ENCODE results near the gene JAKMIP2. TPM values are rescaled to one million over a fixed set of nuclear protein-coding genes. Genes with fewer than 3 reads are reported as not detected.
"Not testable (repeated sequence)": the region's sequence is repeated elsewhere in the genome, so short reads cannot be mapped to it uniquely, and the experiment has no call there.

The JAKMIP2 gene
- total RNA-seq, 2 donors from 2014 or later, result 2.4 to 4.1 TPM

GRCh38 chr5:147635882-147636728 lies 146.4 kb downstream of the JAKMIP2 start:
- no peak for ATAC-seq
- Mint-ChIP-seq H3K4me1 (no peaks in the 10 kb centered on the region), H3K4me3 (no peak overlapping the region), H3K36me3 (ENCODE audit: low read depth) (peaks cover 7% of the 10 kb centered on the region), H3K27me3 (no peaks in the 10 kb centered on the region), H3K27ac (no peak overlapping the region)
- no peak for DNase-seq
- no peaks in the 10 kb centered on the region for H3K9me3 ChIP-seq (ENCODE audit: control insufficient read depth, low read length, poor library complexity, severe bottlenecking)

- not testable (repeated sequence) for H3K9me3 ChIP-seq (ENCODE audit: control insufficient read depth, low read length, poor library complexity, severe bottlenecking); H3K4me3 Mint-ChIP-seq; H3K4me1 Mint-ChIP-seq; DNase-seq; ATAC-seq; H3K27me3 Mint-ChIP-seq; H3K36me3 Mint-ChIP-seq (ENCODE audit: low read depth); H3K27ac Mint-ChIP-seq
These were observed 147.1 kb downstream of the JAKMIP2 start for GRCh38 chr5:147635439-147635838.

GRCh38 chr5:147633173-147633572 lies 149.4 kb downstream of the JAKMIP2 start:
- DNase-seq, result no peak
- H3K27me3 Mint-ChIP-seq, result no peaks in the 10 kb centered on the region
- H3K4me3 Mint-ChIP-seq, result no peak overlapping the region
- no peaks in the 10 kb centered on the region for H3K9me3 ChIP-seq (ENCODE audit: control insufficient read depth, low read length, poor library complexity, severe bottlenecking)
- H3K36me3 Mint-ChIP-seq (ENCODE audit: low read depth), result peaks cover 7% of the 10 kb centered on the region
- H3K4me1 Mint-ChIP-seq, result no peaks in the 10 kb centered on the region
- no peak overlapping the region for H3K27ac Mint-ChIP-seq
- ATAC-seq, result no peak

DNA sequence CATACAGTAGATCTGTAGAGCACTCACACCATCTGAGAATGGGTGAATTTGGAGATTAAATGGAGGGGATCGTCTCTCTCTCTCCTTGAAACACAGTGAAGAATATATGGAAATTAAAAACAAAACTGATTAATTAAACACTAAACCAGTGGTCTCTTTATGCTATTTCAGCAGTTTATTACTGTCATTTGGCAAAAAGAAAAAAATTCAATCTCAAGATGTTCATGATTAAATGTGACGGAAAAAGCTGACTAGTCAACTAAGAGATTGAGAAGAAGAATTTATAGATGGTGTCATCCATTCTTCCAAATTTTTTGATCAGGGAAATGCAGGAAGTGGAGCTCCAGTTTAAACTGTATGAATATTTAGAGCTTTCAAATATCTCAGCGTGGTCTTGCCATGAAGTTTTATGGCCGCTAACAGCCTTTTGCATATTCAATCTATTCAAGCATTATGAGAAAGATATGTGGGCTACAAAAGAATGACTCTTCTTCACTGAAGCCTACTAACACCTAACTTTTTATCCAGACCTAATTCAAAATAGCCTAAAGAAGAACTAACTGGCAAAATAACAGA lies 151.0 kb downstream of the JAKMIP2 start:
- no peak overlapping the region for H3K27ac Mint-ChIP-seq
- no peak for ATAC-seq
- DNase-seq, result no peak
- H3K27me3 Mint-ChIP-seq, result peaks cover 5% of the 10 kb centered on the region
- H3K36me3 Mint-ChIP-seq (ENCODE audit: low read depth), result peaks cover 8% of the 10 kb centered on the region
- peaks cover 3% of the 10 kb centered on the region for H3K4me1 Mint-ChIP-seq
- no peaks in the 10 kb centered on the region for H3K9me3 ChIP-seq (ENCODE audit: control insufficient read depth, low read length, poor library complexity, severe bottlenecking)
- no peak overlapping the region for H3K4me3 Mint-ChIP-seq

- no peaks in the 10 kb centered on the region for H3K9me3 ChIP-seq (ENCODE audit: control insufficient read depth, low read length, poor library complexity, severe bottlenecking)
- no peak for ATAC-seq
- Mint-ChIP-seq H3K4me1 (peaks cover 3% of the 10 kb centered on the region), H3K27ac (no peak overlapping the region), H3K27me3 (peaks cover 5% of the 10 kb centered on the region), H3K4me3 (no peak overlapping the region), H3K36me3 (ENCODE audit: low read depth) (peaks cover 9% of the 10 kb centered on the region)
- DNase-seq, result no peak
These were observed 153.3 kb downstream of the JAKMIP2 start for GRCh38 chr5:147629196-147629595.

DNA sequence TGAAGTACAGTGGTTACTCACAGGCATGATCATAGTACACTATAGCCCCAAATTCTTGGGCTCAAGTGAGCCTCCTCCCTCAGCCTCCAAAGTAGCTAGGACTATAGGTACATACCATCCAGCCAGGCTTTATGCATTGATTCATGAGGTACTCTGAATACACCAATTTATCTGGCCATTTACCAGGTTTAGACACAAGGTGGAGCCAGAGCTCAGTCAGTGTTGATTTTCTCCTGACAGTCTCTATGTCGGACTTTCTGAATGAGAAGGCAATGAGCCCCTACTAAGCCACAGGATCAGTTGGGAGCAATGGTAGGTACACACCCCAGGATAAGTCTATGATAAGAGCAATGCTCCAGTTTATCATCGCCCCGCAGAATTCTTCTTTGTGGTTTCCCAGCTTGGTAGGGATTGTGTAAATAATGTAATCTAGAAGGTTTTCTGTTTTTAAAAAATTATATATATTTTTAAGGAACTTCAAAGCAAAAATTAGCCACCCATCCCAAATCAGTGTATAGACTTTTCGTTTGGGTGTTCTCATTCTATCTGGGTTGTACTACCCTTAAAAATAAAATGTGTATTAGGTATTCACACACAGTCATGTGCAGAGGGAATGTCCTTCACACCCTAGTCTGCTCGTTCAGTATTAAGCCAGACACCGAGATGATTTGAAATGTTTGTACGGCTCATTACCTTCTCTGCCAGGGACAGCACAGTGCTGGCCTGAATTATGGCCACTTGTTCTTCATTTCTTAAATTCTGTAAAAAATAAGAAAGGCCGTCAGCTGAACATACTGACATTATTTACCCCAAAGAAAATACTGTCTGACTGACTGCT lies 154.3 kb downstream of the JAKMIP2 start:
- Mint-ChIP-seq H3K27me3 (peaks cover 5% of the 10 kb centered on the region), H3K36me3 (ENCODE audit: low read depth) (peaks cover 8% of the 10 kb centered on the region), H3K4me3 (no peak overlapping the region), H3K4me1 (peaks cover 5% of the 10 kb centered on the region), H3K27ac (no peak overlapping the region)
- DNase-seq (peak in 1 of 3 donors; percentile 35), ATAC-seq (peak; percentile 76)
- no peaks in the 10 kb centered on the region for H3K9me3 ChIP-seq (ENCODE audit: control insufficient read depth, low read length, poor library complexity, severe bottlenecking)

DNA sequence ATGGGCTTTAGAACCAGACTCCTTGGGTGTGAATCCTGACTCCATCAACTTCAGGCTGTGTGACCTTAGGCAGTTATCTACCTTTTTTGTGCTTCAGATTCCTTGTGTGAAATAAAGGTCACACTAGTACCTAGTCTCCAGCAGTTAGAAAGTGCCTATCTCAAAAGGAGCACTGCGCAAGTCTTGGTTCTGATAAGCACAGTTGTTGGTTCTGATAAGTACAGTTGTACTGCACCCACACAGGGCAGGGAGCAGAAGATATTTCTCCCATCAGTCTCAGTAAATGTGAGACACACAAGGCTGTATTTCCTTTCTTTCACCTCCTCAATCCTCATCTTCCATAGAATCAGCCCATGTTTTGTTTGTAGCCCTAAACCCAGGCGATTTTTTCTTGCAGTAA lies 156.1 kb downstream of the JAKMIP2 start:
- no peak overlapping the region for H3K27ac Mint-ChIP-seq
- no peak for ATAC-seq
- H3K27me3 Mint-ChIP-seq, result peaks cover 5% of the 10 kb centered on the region
- no peak for DNase-seq
- H3K9me3 ChIP-seq (ENCODE audit: control insufficient read depth, low read length, poor library complexity, severe bottlenecking), result no peaks in the 10 kb centered on the region
- H3K4me3 Mint-ChIP-seq, result no peak overlapping the region
- peaks cover 5% of the 10 kb centered on the region for H3K4me1 Mint-ChIP-seq
- H3K36me3 Mint-ChIP-seq (ENCODE audit: low read depth), result peaks cover 8% of the 10 kb centered on the region

- H3K9me3 ChIP-seq (ENCODE audit: control insufficient read depth, low read length, poor library complexity, severe bottlenecking), result no peaks in the 10 kb centered on the region
- Mint-ChIP-seq H3K27ac (no peak overlapping the region), H3K27me3 (no peaks in the 10 kb centered on the region), H3K4me3 (no peak overlapping the region), H3K36me3 (ENCODE audit: low read depth) (peaks cover 4% of the 10 kb centered on the region), H3K4me1 (peaks cover 2% of the 10 kb centered on the region)
- DNase-seq (no peak), ATAC-seq (no peak)
These were observed 161.5 kb downstream of the JAKMIP2 start for GRCh38 chr5:147621016-147621415.

DNA sequence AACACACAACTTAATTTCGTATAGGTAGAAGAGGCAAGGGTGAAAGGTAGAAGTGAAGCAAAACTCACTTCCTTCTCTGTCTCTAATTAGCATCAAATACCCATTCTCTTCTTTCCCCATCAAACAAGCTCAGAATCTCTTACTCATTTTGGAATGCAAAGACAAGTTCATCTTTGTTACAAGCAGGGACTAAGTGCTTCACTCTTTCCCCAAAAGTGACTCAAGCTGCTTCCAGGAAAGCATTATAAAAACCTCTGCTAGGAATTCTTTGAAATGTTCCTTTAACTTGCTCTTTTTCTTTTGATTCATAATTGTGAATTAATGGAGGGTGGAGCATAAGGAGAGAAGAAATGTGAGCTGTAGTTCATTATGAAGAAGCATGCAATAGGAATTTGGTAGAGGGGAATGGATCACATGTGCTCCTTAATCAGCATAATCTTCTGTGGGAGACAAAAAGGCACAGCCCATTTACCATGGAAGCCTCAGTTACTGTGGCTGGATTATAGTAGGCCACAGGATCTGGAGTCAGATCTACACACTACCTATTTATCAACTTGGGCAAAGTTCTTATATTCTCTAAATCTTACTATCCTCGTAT lies 163.1 kb downstream of the JAKMIP2 start:
- Mint-ChIP-seq H3K4me1 (peaks cover 2% of the 10 kb centered on the region), H3K36me3 (ENCODE audit: low read depth) (peaks cover 9% of the 10 kb centered on the region), H3K4me3 (no peak overlapping the region), H3K27me3 (no peaks in the 10 kb centered on the region), H3K27ac (no peak overlapping the region)
- no peaks in the 10 kb centered on the region for H3K9me3 ChIP-seq (ENCODE audit: control insufficient read depth, low read length, poor library complexity, severe bottlenecking)
- ATAC-seq (no peak), DNase-seq (no peak)

DNA sequence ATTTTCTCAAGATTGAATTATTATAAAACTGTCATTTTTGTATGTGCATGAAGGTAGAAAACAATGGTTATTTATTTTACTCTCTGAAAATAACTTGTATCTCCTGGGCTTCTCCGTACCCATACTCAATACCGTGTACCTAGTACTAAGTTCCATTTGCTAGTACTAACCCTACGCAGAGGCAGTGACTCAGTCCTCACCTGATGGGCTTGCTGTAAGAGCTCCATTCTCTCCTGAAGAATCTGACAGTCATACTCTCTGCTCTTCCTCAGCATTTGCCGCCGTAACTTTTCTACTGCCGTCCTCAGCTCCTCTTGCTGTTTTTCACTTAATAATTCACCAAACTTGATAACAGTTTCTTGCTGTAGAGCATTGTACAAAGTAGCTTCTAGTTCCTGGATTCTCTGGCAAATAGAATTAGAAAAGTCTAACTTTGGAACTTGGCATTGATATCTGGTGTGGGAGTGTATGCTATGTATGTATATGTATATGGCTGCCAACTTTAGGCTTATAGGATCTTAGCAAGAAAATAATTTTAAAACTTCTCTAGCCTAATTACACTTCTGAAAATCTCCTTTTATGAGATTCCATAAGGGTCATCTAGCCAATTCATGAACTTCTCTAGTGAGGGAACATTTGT lies 164.7 kb downstream of the JAKMIP2 start:
- Mint-ChIP-seq H3K4me3 (no peak overlapping the region), H3K27ac (no peak overlapping the region), H3K4me1 (no peaks in the 10 kb centered on the region), H3K36me3 (ENCODE audit: low read depth) (peaks cover 7% of the 10 kb centered on the region), H3K27me3 (no peaks in the 10 kb centered on the region)
- ATAC-seq (no peak), DNase-seq (no peak)
- H3K9me3 ChIP-seq (ENCODE audit: control insufficient read depth, low read length, poor library complexity, severe bottlenecking), result no peaks in the 10 kb centered on the region

DNA sequence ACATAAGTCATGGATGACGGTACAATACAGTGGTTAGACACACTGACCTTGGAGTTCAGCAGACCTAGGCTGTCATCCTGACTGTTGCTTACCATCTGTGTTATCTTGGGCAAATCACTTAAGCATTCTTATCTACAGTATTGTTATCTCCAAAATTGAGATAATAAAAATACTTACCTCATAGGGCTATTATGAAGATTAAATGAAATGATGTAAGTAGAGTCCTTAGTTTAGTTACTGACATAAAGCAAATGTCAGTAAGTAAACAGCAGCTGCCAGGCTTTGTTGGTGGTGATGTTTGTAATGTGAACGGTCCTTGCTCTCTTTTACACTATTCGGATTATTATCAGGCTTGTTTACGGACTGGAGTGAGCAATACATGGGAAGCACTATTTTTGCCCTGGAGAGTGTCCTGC lies 165.3 kb downstream of the JAKMIP2 start:
- Mint-ChIP-seq H3K27ac (no peak overlapping the region), H3K36me3 (ENCODE audit: low read depth) (peaks cover 7% of the 10 kb centered on the region), H3K4me3 (no peak overlapping the region), H3K4me1 (no peaks in the 10 kb centered on the region), H3K27me3 (no peaks in the 10 kb centered on the region)
- DNase-seq (no peak), ATAC-seq (no peak)
- no peaks in the 10 kb centered on the region for H3K9me3 ChIP-seq (ENCODE audit: control insufficient read depth, low read length, poor library complexity, severe bottlenecking)

DNA sequence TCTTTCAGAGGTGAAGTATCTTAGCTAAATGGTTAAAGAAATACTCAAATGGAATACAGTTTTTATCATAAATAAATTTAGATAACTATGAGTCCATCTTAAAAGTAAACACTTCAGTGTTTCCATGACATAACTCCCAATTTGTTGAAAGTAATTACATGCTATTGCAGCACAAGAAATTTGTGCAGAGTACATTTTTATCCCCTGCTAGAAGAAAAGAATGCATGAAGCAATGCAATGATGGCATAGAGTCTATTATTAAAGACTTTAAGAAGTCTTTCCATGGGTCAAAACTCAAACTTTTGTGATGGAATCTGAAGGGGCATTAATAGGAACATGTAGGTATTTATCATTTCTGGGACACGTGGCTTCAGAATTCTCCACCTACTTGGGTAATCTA lies 166.1 kb downstream of the JAKMIP2 start:
- ATAC-seq, result no peak
- peaks cover 10% of the 10 kb centered on the region for H3K36me3 Mint-ChIP-seq (ENCODE audit: low read depth)
- no peak for DNase-seq
- H3K4me3 Mint-ChIP-seq, result no peak overlapping the region
- no peaks in the 10 kb centered on the region for H3K4me1 Mint-ChIP-seq
- no peaks in the 10 kb centered on the region for H3K9me3 ChIP-seq (ENCODE audit: control insufficient read depth, low read length, poor library complexity, severe bottlenecking)
- H3K27me3 Mint-ChIP-seq, result no peaks in the 10 kb centered on the region
- no peak overlapping the region for H3K27ac Mint-ChIP-seq

- ATAC-seq, result no peak
- no peak overlapping the region for H3K27ac Mint-ChIP-seq
- H3K9me3 ChIP-seq (ENCODE audit: control insufficient read depth, low read length, poor library complexity, severe bottlenecking), result no peaks in the 10 kb centered on the region
- no peak overlapping the region for H3K4me3 Mint-ChIP-seq
- peaks cover 10% of the 10 kb centered on the region for H3K36me3 Mint-ChIP-seq (ENCODE audit: low read depth)
- no peaks in the 10 kb centered on the region for H3K4me1 Mint-ChIP-seq
- H3K27me3 Mint-ChIP-seq, result no peaks in the 10 kb centered on the region
- no peak for DNase-seq
These were observed 169.2 kb downstream of the JAKMIP2 start for GRCh38 chr5:147613359-147613758.
